ENCODE measurements around the gene MPHOSPH10. TPM values are rescaled to one million over a fixed set of nuclear protein-coding genes. Genes with fewer than 3 reads are reported as not detected.

The MPHOSPH10 gene
- total RNA-seq, 2 experiments from 2014 or later = 41.7 to 47.0 TPM

- ChIA-PET CTCF (interaction anchor here (1.0 to 3.2 kb wide), 4 partner anchors 11 to 76 kb away, joined by 3 to 8 read pairs (median 5); no protein-coding TSS in a partner anchor), POLR2A (interaction anchor here (0.7 kb wide), 1 partner anchor 13 kb away, joined by 4 read pairs; no protein-coding TSS in a partner anchor)
- H3K4me3 Mint-ChIP-seq = no peak overlapping the region
- H3K9me3 Mint-ChIP-seq = no peaks in the 10 kb centered on the region
- ATAC-seq = no peak
- no peak for DNase-seq
- intact Hi-C loops (cut with micrococcal nuclease) = no loop called here
- TF ChIP-seq CTCF (IDR thresholded peaks at IDR 0.05) = no peak
- H3K4me1 Mint-ChIP-seq (ENCODE audit: low read depth) = no peaks in the 10 kb centered on the region
- peak overlapping the region; percentile 0 for H3K27ac Mint-ChIP-seq
- H3K36me3 Mint-ChIP-seq (ENCODE audit: low read depth) = peaks cover 50% of the 10 kb centered on the region
- H3K27me3 Mint-ChIP-seq = no peaks in the 10 kb centered on the region
Measured at GRCh38 chr2:71143782-71144181, 13.3 kb downstream of the MPHOSPH10 start.

GRCh38 chr2:71148506-71149063 lies 18.2 kb downstream of the MPHOSPH10 start:
- Mint-ChIP-seq H3K4me1 (ENCODE audit: low read depth) (no peaks in the 10 kb centered on the region), H3K27me3 (no peaks in the 10 kb centered on the region), H3K36me3 (ENCODE audit: low read depth) (peaks cover 32% of the 10 kb centered on the region), H3K27ac (no peak overlapping the region), H3K9me3 (no peaks in the 10 kb centered on the region), H3K4me3 (no peak overlapping the region)
- DNase-seq (no peak), ATAC-seq (no peak)
- POLR2A ChIA-PET = interaction anchor here (1.0 kb wide), 1 partner anchor 11 kb away, joined by 4 read pairs; no protein-coding TSS in a partner anchor
- CTCF ChIA-PET = interaction anchor here (1.0 kb wide), 1 partner anchor 9 kb away, joined by 5 read pairs; no protein-coding TSS in a partner anchor
- intact Hi-C loops (cut with micrococcal nuclease) = no loop called here
- no peak for TF ChIP-seq CTCF (IDR thresholded peaks at IDR 0.05)

- H3K4me3 Mint-ChIP-seq = no peak overlapping the region
- H3K9me3 Mint-ChIP-seq = no peaks in the 10 kb centered on the region
- no peaks in the 10 kb centered on the region for H3K4me1 Mint-ChIP-seq (ENCODE audit: low read depth)
- POLR2A ChIA-PET = interaction anchor here (1.4 kb wide), 1 partner anchor 181 kb away, joined by 4 read pairs; the partner anchor contains the start of gene ZNF638
- ATAC-seq (no peak), DNase-seq (no peak)
- intact Hi-C loops (cut with micrococcal nuclease) = loop anchor here (10.0 kb wide), 1 partner anchor 125 kb away; no protein-coding TSS in a partner anchor
- H3K27me3 Mint-ChIP-seq = no peaks in the 10 kb centered on the region
- peak overlapping the region; percentile 49 for H3K27ac Mint-ChIP-seq
- no peak for TF ChIP-seq CTCF (IDR thresholded peaks at IDR 0.05)
- peaks cover 21% of the 10 kb centered on the region for H3K36me3 Mint-ChIP-seq (ENCODE audit: low read depth)
- CTCF ChIA-PET = interaction anchor here (0.6 to 1.9 kb wide), 5 partner anchors 30 to 127 kb away, joined by 3 to 5 read pairs (median 4); no protein-coding TSS in a partner anchor
Measured at GRCh38 chr2:71150082-71150816, 19.8 kb downstream of the MPHOSPH10 start.

- Mint-ChIP-seq H3K36me3 (ENCODE audit: low read depth) (peaks cover 13% of the 10 kb centered on the region), H3K4me3 (no peak overlapping the region), H3K27ac (no peak overlapping the region), H3K4me1 (ENCODE audit: low read depth) (no peaks in the 10 kb centered on the region), H3K27me3 (peaks cover 3% of the 10 kb centered on the region), H3K9me3 (no peaks in the 10 kb centered on the region)
- DNase-seq = no peak
- ChIA-PET POLR2A (interaction anchor here (0.6 to 1.2 kb wide), 3 partner anchors 21 to 83 kb away, joined by 3 to 4 read pairs (median 3); partner anchors contain the start of genes MPHOSPH10 and NAGK), CTCF (interaction anchor here (1.6 to 1.9 kb wide), 2 partner anchors 102 to 128 kb away, joined by 4 to 5 read pairs; no protein-coding TSS in a partner anchor)
- no peak for TF ChIP-seq CTCF (IDR thresholded peaks at IDR 0.05)
- no peak for ATAC-seq
- intact Hi-C loops (cut with micrococcal nuclease) = loop anchor here (10.0 kb wide), 1 partner anchor 123 kb away; no protein-coding TSS in a partner anchor
Measured at GRCh38 chr2:71151620-71152019, 21.2 kb downstream of the MPHOSPH10 start.
